Fibroblast of mammary gland (primary cell): ENCODE data around the gene GLG1.
A peak's percentile ranks its signal among the peaks of the same experiment; 100 is the strongest.

Source experiments
- DNase-seq: peaks from one replicate; pipeline ENCODE4 v3.0.0-alpha.2; 2010; ENCODE audit warnings: low read depth
- H3K4me3 ChIP-seq: 2 replicates; pipeline ENCODE4 v1.5.1; 2011; ENCODE audit warnings: low read depth, mild to moderate bottlenecking, low read length, moderate library complexity; ENCODE audit not compliant: control insufficient read depth
- CTCF ChIP-seq: conservative IDR thresholded peaks from 2 replicates; pipeline ENCODE4 v1.5.1; 2011; ENCODE audit warnings: low read depth, low read length, inconsistent platforms; ENCODE audit not compliant: control insufficient read depth, insufficient read depth

The GLG1 gene

GRCh38 chr16:74603848-74604247, 3.1 kb downstream of the GLG1 start:
- no peak overlapping the region for H3K4me3 ChIP-seq
- DNase-seq, result peak; percentile 72
- no peak for TF ChIP-seq CTCF

GRCh38 chr16:74601126-74601871, 5.6 kb downstream of the GLG1 start:
- H3K4me3 ChIP-seq, result no peak overlapping the region
- no peak for DNase-seq
- TF ChIP-seq CTCF, result no peak

- TF ChIP-seq CTCF, result no peak
- no peak overlapping the region for H3K4me3 ChIP-seq
- no peak for DNase-seq
Observed at GRCh38 chr16:74596586-74596985, 10.3 kb downstream of the GLG1 start.

GRCh38 chr16:74592847-74593246, 14.1 kb downstream of the GLG1 start:
- no peak for DNase-seq
- TF ChIP-seq CTCF, result no peak
- no peak overlapping the region for H3K4me3 ChIP-seq

- no peak for TF ChIP-seq CTCF
- no peak overlapping the region for H3K4me3 ChIP-seq
- DNase-seq, result no peak
Observed at GRCh38 chr16:74591876-74592650, 14.9 kb downstream of the GLG1 start.

GRCh38 chr16:74586948-74587347, 20.0 kb downstream of the GLG1 start:
- TF ChIP-seq CTCF, result no peak
- no peak overlapping the region for H3K4me3 ChIP-seq

More at GRCh38 chr16:74586948-74587347, 20.0 kb downstream of the GLG1 start:
- no peak for DNase-seq
